Activated CD4-positive, CD25-positive, alpha-beta regulatory T cell treated with anti-CD3 and anti-CD28 coated beads, Interleukin-2, amount 50 U/mL, for 24 hours (primary cell): ENCODE data around the gene CCDC50.
A peak's percentile ranks its signal among the peaks of the same experiment; 100 is the strongest.

Experiments
- ATAC-seq, 2 donors: fragments of 150-1000 bp; cut with Tn5 transposase; one replicate each; pipeline ENCODE4 v1.10.0; 2021; ENCODE audit warnings: mild to moderate bottlenecking in 1 of 2, moderate library complexity in 1 of 2

Gene CCDC50

GRCh38 chr3:191328962-191329653 lies at the start of gene CCDC50:
Gene CCDC50, plus strand, starts transcription at chr3:191329394. Its CDS starts 281 bp downstream, at chr3:191329675.
- peak; percentile 54 to 58 for ATAC-seq

GRCh38 chr3:191280111-191280510 lies 49.1 kb upstream of the CCDC50 start:
- ATAC-seq, result no peak

- ATAC-seq, result no peak
Measured at GRCh38 chr3:191280882-191281281, 48.3 kb upstream of the CCDC50 start.

GRCh38 chr3:191282251-191283185 lies 46.7 kb upstream of the CCDC50 start:
- no peak for ATAC-seq

GRCh38 chr3:191283400-191283799 lies 45.8 kb upstream of the CCDC50 start:
- no peak for ATAC-seq

- peak; percentile 51 to 65 for ATAC-seq
Measured at GRCh38 chr3:191290311-191291025, 38.7 kb upstream of the CCDC50 start.

GRCh38 chr3:191292243-191293015 lies 36.8 kb upstream of the CCDC50 start:
- ATAC-seq, result no peak

- ATAC-seq, result no peak
Measured at GRCh38 chr3:191294291-191294690, 34.9 kb upstream of the CCDC50 start.

GRCh38 chr3:191296041-191296541 lies 33.1 kb upstream of the CCDC50 start:
- ATAC-seq, result peak in 1 of 2 donors; percentile 20

GRCh38 chr3:191298846-191299245 lies 30.3 kb upstream of the CCDC50 start:
- ATAC-seq, result no peak

- peak in 1 of 2 donors; percentile 5 for ATAC-seq
Measured at GRCh38 chr3:191300422-191300821, 28.8 kb upstream of the CCDC50 start.

GRCh38 chr3:191301017-191301416 lies 28.2 kb upstream of the CCDC50 start:
- no peak for ATAC-seq

GRCh38 chr3:191301782-191302411 lies 27.3 kb upstream of the CCDC50 start:
- no peak for ATAC-seq

GRCh38 chr3:191302451-191302850 lies 26.7 kb upstream of the CCDC50 start:
- no peak for ATAC-seq

- no peak for ATAC-seq
Measured at GRCh38 chr3:191303596-191303995, 25.6 kb upstream of the CCDC50 start.

GRCh38 chr3:191306428-191306827 lies 22.8 kb upstream of the CCDC50 start:
- ATAC-seq, result no peak

GRCh38 chr3:191307341-191307740 lies 21.9 kb upstream of the CCDC50 start:
- ATAC-seq, result no peak

GRCh38 chr3:191313296-191313695 lies 15.9 kb upstream of the CCDC50 start:
- no peak for ATAC-seq

GRCh38 chr3:191314109-191314728 lies 15.0 kb upstream of the CCDC50 start:
- no peak for ATAC-seq

- ATAC-seq, result no peak
Measured at GRCh38 chr3:191316876-191317603, 12.2 kb upstream of the CCDC50 start.
